Neural progenitor cell (in vitro differentiated cells): ENCODE measurements around the gene PGRMC2. TPM values are rescaled to one million over a fixed set of nuclear protein-coding genes. Genes with fewer than 3 reads are reported as not detected.

ENCODE experiments used
- DNase-seq: peaks from one replicate; pipeline ENCODE4 v3.0.0-alpha.2; 2016; ENCODE audit warnings: low spot score
- H2AFZ ChIP-seq: fragments of 200-600 bp; sonication (generic); replicated peaks from 2 replicates; pipeline ENCODE4 v1.6.1; 2016; ENCODE audit warnings: antibody characterized with exemption
- H3F3A ChIP-seq: fragments of 200-600 bp; sonication (generic); 2 replicates; pipeline ENCODE4 v1.6.1; 2016; ENCODE audit warnings: antibody characterized with exemption, low read depth
- H3K27ac ChIP-seq: fragments of 200-600 bp; sonication (generic); 2 replicates; pipeline ENCODE4 v1.5.1; 2016; ENCODE audit warnings: mild to moderate bottlenecking
- H3K27me3 ChIP-seq: fragments of 200-600 bp; sonication (generic); 2 replicates; pipeline ENCODE4 v1.6.1; 2016; ENCODE audit warnings: mild to moderate bottlenecking, moderate library complexity
- H3K36me3 ChIP-seq: fragments of 200-600 bp; sonication (generic); 2 replicates; pipeline ENCODE4 v1.5.1; 2016
- H3K4me1 ChIP-seq: fragments of 200-600 bp; sonication (generic); 2 replicates; pipeline ENCODE4 v1.6.1; 2016; ENCODE audit warnings: mixed run types
- H3K4me2 ChIP-seq: fragments of 200-600 bp; sonication (generic); 2 replicates; pipeline ENCODE4 v1.6.1; 2016
- H3K4me3 ChIP-seq: fragments of 200-600 bp; sonication (generic); 2 replicates; pipeline ENCODE4 v1.5.1; 2016
- H3K79me2 ChIP-seq: fragments of 200-600 bp; sonication (generic); 2 replicates; pipeline ENCODE4 v1.6.1; 2016; ENCODE audit warnings: low read depth
- H3K9ac ChIP-seq: fragments of 200-600 bp; sonication (generic); 2 replicates; pipeline ENCODE4 v1.6.1; 2016
- H3K9me3 ChIP-seq: fragments of 200-600 bp; sonication (generic); 2 replicates; pipeline ENCODE4 v1.5.1; 2016; ENCODE audit warnings: low read depth
- H4K20me1 ChIP-seq: fragments of 200-600 bp; sonication (generic); 2 replicates; pipeline ENCODE4 v1.6.1; 2016; ENCODE audit warnings: low read depth
- H3K27ac Mint-ChIP-seq: 3 replicates; pipeline ENCODE4 v1.8.0; 2021; ENCODE audit warnings: mixed read lengths
- H3K27me3 Mint-ChIP-seq: 2 replicates; pipeline ENCODE4 v1.8.0; 2022; ENCODE audit warnings: low read depth, mild to moderate bottlenecking, inconsistent platforms, moderate library complexity, mixed read lengths; ENCODE audit not compliant: insufficient read depth
- H3K36me3 Mint-ChIP-seq: 3 replicates; pipeline ENCODE4 v1.8.0; 2021; ENCODE audit warnings: mixed read lengths
- H3K4me1 Mint-ChIP-seq: 3 replicates; pipeline ENCODE4 v1.8.0; 2021; ENCODE audit warnings: mixed read lengths
- H3K4me3 Mint-ChIP-seq: 3 replicates; pipeline ENCODE4 v1.8.0; 2021; ENCODE audit warnings: mild to moderate bottlenecking, moderate library complexity, mixed read lengths
- H3K9me3 Mint-ChIP-seq: 3 replicates; pipeline ENCODE4 v1.8.0; 2020; ENCODE audit warnings: mixed read lengths
- CTCF ChIP-seq: fragments of 200-600 bp; sonication (generic); IDR thresholded peaks from 2 replicates; pipeline ENCODE4 v1.5.1; 2017; ENCODE audit warnings: antibody characterized with exemption, mild to moderate bottlenecking
- EZH2 ChIP-seq: fragments of 200-600 bp; sonication (generic); IDR thresholded peaks from 2 replicates; pipeline ENCODE4 v1.6.1; 2017; ENCODE audit warnings: antibody characterized with exemption, mild to moderate bottlenecking, moderate library complexity
- EZH2phosphoT487 ChIP-seq: fragments of 200-600 bp; sonication (generic); IDR thresholded peaks from 2 replicates; pipeline ENCODE4 v1.6.1; 2017; ENCODE audit warnings: antibody characterized with exemption
- total RNA-seq: library from RNA; depleted of rRNA; stranded (reverse); fragments of >200 nt; gene quantifications from 2 replicates; pipeline ENCODE4 v1.2.3, GENCODE V29; 2015; ENCODE audit warnings: low replicate concordance

PGRMC2 gene
- total RNA-seq, 1 donor from 2014 or later: 58.8 TPM

GRCh38 chr4:128307123-128307571 is 19.5 kb upstream of the PGRMC2 start:
- Mint-ChIP-seq H3K9me3 (no peaks in the 10 kb centered on the region), H3K4me1 (peaks cover 15% of the 10 kb centered on the region), H3K36me3 (peaks cover 2% of the 10 kb centered on the region), H3K27ac (no peak overlapping the region), H3K27me3 (peaks cover 2% of the 10 kb centered on the region), H3K4me3 (no peak overlapping the region)
- Histone ChIP-seq H3K36me3 (no peaks in the 10 kb centered on the region), H3K27ac (no peak overlapping the region), H3K9me3 (no peaks in the 10 kb centered on the region), H3K79me2 (no peaks in the 10 kb centered on the region), H3K9ac (no peak overlapping the region), H3K4me1 (peaks cover 7% of the 10 kb centered on the region), H3K4me3 (no peak overlapping the region), H3K4me2 (no peak overlapping the region), H3F3A (peaks cover 3% of the 10 kb centered on the region), H4K20me1 (no peaks in the 10 kb centered on the region), H2AFZ (no peak overlapping the region), H3K27me3 (no peaks in the 10 kb centered on the region)
- DNase-seq: no peak
- TF ChIP-seq CTCF (no peak), EZH2 (no peak)

GRCh38 chr4:128305942-128306341 is 18.3 kb upstream of the PGRMC2 start:
- TF ChIP-seq EZH2phosphoT487: no peak
- no peak for TF ChIP-seq CTCF
- TF ChIP-seq EZH2: no peak
- Histone ChIP-seq H3K4me2 (no peak overlapping the region), H3K4me1 (peaks cover 7% of the 10 kb centered on the region), H3K9me3 (no peaks in the 10 kb centered on the region), H3F3A (no peaks in the 10 kb centered on the region), H2AFZ (no peak overlapping the region), H3K27me3 (no peaks in the 10 kb centered on the region), H4K20me1 (no peaks in the 10 kb centered on the region), H3K27ac (no peak overlapping the region), H3K79me2 (no peaks in the 10 kb centered on the region), H3K36me3 (no peaks in the 10 kb centered on the region), H3K4me3 (no peak overlapping the region), H3K9ac (no peak overlapping the region)
- no peak for DNase-seq
- Mint-ChIP-seq H3K36me3 (peaks cover 2% of the 10 kb centered on the region), H3K27me3 (peaks cover 2% of the 10 kb centered on the region), H3K4me1 (peaks cover 15% of the 10 kb centered on the region), H3K9me3 (no peaks in the 10 kb centered on the region), H3K4me3 (no peak overlapping the region), H3K27ac (no peak overlapping the region)

GRCh38 chr4:128303986-128304385 is 16.4 kb upstream of the PGRMC2 start:
- DNase-seq: no peak
- Mint-ChIP-seq H3K27ac (no peak overlapping the region), H3K36me3 (no peaks in the 10 kb centered on the region), H3K27me3 (no peaks in the 10 kb centered on the region), H3K4me1 (peaks cover 6% of the 10 kb centered on the region), H3K4me3 (no peak overlapping the region), H3K9me3 (no peaks in the 10 kb centered on the region)
- no peaks in the 10 kb centered on the region for H3K36me3 ChIP-seq
- TF ChIP-seq EZH2: no peak
- TF ChIP-seq EZH2phosphoT487: no peak
- TF ChIP-seq CTCF: no peak
- H3K27me3 ChIP-seq: no peaks in the 10 kb centered on the region
- no peaks in the 10 kb centered on the region for H3K79me2 ChIP-seq
- no peak overlapping the region for H3K27ac ChIP-seq
- no peaks in the 10 kb centered on the region for H3K9me3 ChIP-seq
- no peak overlapping the region for H3K4me2 ChIP-seq
- H3F3A ChIP-seq: no peaks in the 10 kb centered on the region
- H4K20me1 ChIP-seq: no peaks in the 10 kb centered on the region
- no peak overlapping the region for H2AFZ ChIP-seq
- H3K9ac ChIP-seq: no peak overlapping the region
- H3K4me1 ChIP-seq: no peaks in the 10 kb centered on the region
- H3K4me3 ChIP-seq: no peak overlapping the region

GRCh38 chr4:128303405-128303785 is 15.8 kb upstream of the PGRMC2 start:
- Histone ChIP-seq H3K79me2 (no peaks in the 10 kb centered on the region), H3K4me1 (no peaks in the 10 kb centered on the region)
- TF ChIP-seq EZH2phosphoT487: no peak
- no peak for TF ChIP-seq EZH2
- TF ChIP-seq CTCF: no peak

More at GRCh38 chr4:128303405-128303785, 15.8 kb upstream of the PGRMC2 start:
- Histone ChIP-seq H3F3A (no peaks in the 10 kb centered on the region), H4K20me1 (no peaks in the 10 kb centered on the region), H3K27ac (no peak overlapping the region), H3K27me3 (no peaks in the 10 kb centered on the region), H3K36me3 (no peaks in the 10 kb centered on the region), H2AFZ (no peak overlapping the region), H3K9me3 (no peaks in the 10 kb centered on the region), H3K9ac (no peak overlapping the region), H3K4me3 (no peak overlapping the region), H3K4me2 (no peak overlapping the region)
- peaks cover 6% of the 10 kb centered on the region for H3K4me1 Mint-ChIP-seq
- no peaks in the 10 kb centered on the region for H3K27me3 Mint-ChIP-seq
- no peak overlapping the region for H3K27ac Mint-ChIP-seq
- no peaks in the 10 kb centered on the region for H3K9me3 Mint-ChIP-seq
- no peak overlapping the region for H3K4me3 Mint-ChIP-seq
- H3K36me3 Mint-ChIP-seq: no peaks in the 10 kb centered on the region
- no peak for DNase-seq
